GM18861 (cell line): ENCODE data around the gene CACNG7.
A peak's percentile ranks its signal among the peaks of the same experiment; 100 is the strongest.

ENCODE experiments used
- ATAC-seq: cut with Tn5 transposase; IDR thresholded peaks from one replicate; pipeline ENCODE4 v1.9.1; 2021; ENCODE audit not compliant: unreplicated experiment

Gene CACNG7

DNA sequence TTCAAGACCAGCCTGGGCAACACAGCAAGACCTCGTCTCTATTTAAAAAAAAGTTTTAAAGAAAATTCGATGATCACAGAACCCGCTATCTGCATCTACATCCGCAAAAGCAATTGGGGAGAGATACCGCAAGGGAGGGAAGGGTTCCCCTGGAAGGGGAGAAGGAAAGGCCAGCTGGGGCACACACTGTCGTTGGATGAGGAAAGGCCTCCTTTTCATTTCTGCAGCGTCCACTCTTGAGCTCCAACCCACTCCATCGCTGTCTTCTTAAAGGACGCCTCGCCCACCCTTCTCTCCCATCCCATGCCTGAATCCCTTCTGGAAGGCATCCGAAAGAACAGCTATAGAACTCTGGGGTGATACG lies 30.3 kb upstream of the CACNG7 start:
- ATAC-seq: no peak

DNA sequence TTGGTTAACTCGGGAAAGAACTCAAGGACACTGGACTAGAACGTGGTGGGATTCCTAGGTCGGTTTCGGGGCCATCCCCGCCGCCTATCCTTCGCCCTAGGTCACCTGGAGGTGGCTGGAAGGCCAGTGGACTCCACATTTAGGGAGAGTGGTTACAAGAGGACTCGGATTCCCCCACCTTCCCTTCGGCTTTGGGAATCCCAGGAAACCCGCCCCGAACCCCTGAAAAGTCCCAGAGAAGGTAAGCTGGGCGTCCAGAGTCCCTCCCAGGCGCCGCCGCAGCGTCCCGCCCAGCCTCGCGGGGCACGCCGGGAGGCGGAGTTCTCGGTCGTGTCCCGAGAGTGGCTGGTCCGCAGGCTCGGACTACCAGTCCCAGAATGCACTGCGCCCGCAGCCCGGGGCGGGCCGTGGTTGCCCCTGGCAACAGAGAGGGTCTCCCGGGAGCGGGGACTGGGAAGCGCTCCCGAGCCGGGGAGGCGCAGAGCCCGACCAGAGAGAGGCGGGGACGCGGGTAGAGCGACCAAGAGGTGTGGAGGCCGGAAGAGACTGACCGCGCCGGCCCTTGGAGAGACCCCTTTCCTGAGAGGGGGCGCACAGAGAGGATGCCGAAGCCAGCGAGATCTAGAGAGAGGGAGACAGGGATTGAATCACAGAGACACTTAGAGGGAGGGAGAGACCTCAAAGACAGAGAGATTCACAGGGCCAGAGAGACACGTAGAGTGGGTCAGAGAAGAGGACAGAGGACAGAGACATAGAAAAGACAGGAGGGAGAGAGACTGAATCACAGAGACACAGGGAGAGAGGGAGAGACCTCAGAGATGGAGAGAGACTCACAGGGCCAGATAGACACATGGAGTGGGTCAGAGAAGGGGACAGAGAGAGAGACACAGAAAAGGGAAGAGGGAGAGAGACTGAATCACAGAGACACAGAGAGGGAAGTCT lies 29.7 kb upstream of the CACNG7 start:
- ATAC-seq: peak; percentile 79

DNA sequence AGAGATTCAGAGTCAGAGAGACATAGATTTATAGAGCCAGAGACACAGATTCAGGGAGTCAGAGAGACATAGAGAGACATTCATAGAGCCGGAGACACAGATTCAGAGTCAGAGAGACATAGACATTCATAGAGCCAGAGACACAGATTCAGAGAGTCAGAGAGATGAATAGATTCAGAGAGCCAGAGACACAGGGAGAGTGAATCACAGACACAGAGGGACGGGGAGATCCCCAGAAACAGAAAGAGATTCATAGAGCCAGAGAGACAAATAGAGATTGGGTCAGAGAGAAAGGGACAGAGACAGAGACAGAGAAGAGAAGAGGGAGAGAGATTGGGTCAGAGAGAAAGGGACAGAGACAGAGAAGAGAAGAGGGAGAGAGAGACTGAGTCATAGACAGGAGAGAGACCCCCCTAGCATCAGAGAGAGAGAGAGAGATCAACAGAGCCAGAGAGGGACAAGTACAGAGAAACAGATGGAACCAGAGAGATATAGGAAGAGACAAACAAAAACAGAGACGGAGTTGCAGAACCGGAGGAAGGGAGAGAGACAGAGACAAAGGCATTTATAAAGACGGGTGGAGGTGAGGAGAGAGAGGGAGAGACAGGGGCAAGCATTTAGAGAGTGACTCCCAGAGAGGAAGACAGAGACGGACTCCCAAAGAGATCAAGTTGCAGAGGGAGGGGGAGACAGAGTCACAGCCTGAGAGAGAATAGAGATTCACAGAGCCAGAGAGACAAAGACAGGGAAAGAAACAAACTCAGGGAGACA lies 28.2 kb upstream of the CACNG7 start:
- no peak for ATAC-seq

DNA sequence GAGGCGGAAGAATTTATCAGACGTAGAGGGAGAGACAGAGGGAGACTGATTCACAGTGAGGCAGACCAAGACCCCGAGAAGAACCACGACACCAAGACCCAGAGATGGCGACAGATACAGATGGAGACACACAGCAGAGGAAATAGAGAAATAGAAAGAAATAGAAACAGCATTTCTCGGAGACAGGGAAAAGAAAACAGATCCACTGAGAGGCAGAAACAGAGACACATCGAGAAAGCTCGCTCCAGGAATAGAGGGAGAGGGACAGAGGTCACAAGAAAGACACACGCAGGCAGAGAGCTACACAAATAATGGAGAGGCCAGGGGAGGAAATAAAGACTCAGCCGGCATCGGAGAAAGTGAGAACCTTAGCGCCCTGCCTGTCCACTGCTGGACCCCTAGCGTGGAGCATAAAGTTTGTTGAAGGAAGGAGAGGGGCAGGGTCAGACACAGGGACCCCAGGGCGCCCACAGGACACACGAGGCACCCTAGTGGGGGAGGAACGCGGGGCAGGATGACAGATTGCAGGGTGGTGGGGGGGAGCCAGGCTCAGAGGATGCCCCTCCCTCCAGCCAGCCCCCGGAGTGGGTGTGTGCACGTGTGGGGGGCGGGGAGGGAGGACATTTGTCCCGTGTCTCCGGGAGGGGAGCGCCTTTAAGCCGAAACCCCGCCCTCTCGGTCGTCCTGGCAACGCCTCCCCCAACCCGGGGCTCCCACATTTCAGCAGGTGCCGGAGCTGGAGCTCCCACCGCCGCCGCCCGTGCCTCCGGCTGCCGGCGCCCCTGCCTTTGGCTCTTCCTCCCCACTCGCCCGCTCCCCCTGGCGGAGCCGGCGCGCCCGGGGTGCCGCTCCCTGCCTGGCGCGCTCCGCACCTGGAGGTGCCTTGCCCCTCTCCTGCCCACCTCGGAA lies 27.3 kb upstream of the CACNG7 start, which contains the start of gene PRKCG:
TSS of gene PRKCG (plus strand) at position 716 of the 909 bp plus-strand sequence. CDS start 298 bp downstream, outside the sequence.
- no peak for ATAC-seq

DNA sequence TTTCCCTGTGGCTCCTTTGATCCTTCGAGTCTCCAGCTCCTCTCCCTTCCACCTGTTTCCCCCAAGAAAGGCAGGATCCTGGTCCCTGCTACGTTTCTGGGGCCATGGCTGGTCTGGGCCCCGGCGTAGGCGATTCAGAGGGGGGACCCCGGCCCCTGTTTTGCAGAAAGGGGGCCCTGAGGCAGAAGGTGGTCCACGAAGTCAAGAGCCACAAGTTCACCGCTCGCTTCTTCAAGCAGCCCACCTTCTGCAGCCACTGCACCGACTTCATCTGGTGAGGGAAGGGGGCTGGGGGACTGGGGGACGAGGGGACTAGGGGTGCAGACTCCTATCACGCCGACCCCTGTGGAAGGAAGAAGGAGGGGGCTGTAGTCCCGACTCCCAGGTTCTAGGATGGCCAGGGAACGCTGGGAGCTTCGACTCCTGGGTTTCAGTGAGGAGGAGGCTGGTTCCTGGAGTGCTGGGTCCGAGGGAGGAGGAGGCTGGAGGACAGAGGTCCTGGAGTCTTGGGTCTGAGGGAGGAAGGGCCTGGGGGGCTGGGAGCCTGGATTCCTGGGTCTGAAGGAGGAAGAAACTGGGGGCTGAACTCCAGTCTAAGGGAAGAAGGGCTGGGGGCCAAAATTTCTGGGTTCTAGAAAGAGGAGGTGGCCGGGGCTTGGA lies 26.6 kb upstream of the CACNG7 start:
- ATAC-seq: no peak

DNA sequence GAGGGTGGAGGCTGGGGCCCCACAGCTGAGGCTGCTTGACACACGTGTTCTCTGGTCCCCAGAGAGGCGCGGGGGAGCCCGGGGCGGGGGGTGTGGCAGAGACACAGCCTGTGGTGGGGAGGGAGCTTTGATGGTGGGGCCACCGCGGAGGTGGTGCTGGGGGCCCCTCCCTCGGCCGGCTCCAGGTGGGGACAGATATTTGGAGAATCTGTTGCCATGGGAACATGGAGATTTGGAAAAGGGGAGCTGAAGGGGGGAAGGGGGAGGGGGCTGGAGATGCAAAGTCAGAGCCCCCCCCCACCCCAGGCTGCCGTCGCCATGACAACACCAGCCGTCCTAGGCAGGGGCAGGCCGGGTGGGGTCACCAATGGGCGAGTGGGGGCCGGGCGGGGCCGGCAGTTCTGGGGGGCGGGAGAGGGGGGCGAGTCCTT lies 25.8 kb upstream of the CACNG7 start:
- ATAC-seq: no peak

DNA sequence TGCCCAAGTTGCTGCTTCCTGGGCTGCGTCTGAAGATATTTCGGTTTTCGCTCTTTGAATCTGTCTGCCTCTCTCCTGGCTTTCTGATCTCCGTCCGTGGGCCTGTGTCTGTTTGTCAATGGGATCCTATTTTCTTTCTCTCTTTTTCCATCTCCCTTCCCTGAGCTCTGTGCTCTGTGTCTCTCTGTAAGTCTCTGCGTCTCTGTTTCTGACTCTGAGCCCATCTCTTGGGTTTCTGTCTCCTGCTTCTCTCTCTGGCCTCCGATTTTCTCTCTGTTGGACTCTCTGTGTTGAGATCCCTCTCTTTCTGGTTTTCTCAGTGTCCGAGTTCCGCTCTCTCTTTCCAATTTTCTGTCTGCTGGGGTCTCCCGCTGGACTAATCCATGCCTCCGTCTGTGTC lies 25.3 kb upstream of the CACNG7 start:
- ATAC-seq: no peak

DNA sequence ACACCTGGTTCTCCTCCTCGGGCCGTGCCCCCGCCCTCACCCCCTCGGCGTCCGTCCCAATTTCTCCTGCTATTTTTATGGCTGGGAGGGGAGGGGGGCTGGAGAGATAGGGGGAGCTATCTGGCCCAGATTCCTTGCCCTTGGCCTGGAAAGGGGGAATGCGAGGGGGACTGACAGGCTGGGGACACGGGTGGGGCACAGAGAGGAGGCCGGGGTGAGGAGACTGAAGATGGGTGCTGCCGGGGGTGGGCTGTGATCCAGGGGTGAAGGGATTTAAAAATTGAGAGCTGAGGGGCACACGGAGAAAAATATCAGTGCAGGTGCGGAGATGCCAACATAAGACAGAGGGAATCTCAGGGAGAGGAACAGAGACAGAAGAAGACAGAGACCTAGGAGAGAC lies 24.8 kb upstream of the CACNG7 start:
- ATAC-seq: no peak

DNA sequence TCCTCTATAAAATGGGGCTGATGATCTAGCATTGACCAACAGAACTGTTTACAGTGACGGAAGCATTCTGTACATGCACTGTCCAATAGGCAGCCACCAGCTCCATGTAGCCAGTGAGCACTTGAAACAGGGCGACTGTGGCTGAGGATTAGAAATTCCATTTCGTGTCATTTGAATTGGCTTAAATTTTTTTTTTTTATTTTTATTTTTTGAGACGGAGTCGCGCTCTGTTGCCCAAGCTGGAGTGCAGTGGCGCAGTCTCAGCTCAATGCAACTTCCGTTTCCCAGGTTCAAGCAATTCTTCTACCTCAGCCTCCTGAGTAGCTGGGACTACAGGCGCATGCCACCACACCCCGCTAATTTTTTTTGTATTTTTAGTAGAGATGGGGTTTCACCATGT lies 24.0 kb upstream of the CACNG7 start:
- no peak for ATAC-seq

DNA sequence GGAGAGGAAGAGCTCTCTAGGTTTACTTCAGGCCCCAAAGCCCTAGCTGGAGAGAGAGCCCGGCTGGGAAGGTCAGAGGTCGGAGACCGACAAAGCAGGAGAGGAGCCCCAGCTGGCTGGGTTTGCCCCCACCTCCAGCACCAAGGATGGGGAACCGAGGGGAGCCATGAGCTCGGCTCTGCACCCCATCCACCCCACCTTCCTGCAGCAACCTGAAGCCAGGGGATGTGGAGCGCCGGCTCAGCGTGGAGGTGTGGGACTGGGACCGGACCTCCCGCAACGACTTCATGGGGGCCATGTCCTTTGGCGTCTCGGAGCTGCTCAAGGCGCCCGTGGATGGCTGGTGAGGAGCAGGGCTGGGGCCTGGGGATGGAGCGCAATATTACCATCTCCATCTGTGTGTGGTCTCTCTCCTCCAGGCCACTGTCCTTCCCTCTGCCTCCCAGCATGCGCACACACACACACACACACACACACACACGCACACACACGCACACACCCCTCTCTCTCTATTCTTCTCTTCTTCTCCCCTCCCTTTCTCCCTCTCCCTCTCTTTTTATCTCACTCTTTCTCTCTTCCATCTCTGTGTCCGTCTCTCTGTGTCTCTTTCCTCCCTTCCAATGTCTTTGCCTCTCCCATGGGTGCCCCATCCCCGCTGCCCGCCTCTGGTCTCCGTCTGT lies 16.6 kb upstream of the CACNG7 start:
- ATAC-seq: no peak

DNA sequence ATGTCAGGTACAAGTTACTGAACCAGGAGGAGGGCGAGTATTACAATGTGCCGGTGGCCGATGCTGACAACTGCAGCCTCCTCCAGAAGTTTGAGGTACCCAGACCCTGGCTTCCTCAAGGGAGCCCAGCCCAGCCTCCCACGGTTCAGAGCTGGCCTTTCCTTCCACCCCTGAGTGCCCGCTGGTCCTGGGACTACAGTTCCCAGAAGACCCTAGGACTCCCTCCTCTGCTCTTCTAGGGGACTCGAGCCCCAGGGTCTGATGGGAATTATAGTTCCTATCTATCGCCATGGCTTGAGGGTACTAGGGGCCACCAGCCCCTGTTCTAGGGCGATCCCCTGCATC lies 16.1 kb upstream of the CACNG7 start:
- ATAC-seq: no peak

DNA sequence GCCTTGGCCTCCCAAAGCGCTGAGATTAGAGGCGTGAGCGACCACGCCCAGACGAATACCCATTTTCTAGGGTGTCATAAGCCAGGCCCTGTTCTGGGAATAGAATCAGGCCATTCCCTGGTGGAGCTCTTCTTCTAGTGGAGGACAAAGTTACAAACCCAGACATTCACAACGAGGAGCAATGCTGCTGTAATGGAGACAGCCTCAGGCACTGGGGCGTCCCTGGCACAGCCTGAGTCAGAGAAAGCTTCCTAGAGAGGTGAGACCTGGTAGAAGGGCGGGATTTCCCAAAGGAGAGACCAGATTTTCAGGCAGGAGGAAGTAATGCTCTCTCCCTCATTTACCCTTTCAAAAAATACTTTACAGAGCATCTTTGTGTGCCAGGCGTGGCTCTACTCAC lies 14.4 kb upstream of the CACNG7 start:
- ATAC-seq: no peak

DNA sequence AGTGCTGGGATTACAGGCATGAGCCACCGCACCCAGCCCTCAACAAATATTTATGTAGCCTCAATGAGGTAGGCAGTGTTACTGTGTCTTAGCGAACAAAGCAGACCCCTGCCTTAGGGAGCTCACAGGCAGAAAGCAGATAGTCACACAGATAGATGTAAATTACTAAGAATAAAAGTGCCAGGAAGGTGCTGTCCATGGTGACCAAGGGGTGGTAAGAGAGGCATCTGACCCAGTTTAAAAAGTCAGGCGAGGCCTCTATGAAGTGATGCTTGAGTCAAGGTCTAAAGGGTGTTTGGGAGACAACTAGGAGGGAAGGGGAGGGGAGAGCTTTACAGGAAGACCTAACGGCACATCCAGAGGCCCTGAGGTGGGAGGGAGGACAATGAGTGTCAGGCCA lies 12.4 kb upstream of the CACNG7 start:
- no peak for ATAC-seq

DNA sequence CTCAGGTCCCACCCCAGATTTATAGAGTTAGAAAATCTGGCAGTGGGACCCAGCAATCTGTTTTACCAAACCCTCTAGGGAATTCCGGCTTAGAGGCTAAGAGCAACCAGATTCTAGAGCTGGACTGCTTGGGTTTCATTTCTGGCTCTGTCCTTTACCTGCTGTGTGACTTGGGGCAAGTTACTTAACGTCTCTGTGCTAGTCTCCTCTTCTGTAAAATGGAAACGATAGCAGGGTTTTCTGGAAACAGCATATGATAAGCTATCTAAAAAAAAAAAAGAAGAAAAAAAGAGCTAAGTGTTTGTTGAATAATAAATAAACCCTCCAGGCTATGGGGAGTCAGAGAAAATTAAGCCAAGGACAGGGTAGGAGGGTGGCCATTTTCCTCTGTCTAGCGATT lies 11.6 kb upstream of the CACNG7 start:
- ATAC-seq: no peak

DNA sequence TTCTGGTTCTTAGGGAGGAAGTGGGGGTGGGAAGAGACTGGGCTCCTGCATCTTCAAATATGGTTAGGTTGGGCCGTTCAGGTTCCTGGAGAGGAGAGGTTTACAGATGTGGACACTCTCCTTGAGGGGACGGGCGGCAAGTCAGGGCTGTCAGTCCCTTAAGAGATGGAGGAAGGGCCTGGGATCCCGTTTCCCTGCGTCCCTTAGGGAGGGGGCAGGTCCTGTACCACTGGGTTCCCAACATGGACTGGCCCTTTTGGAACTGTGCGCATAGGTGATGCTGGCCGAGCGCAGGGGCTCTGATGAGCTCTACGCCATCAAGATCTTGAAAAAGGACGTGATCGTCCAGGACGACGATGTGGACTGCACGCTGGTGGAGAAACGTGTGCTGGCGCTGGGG lies 10.9 kb upstream of the CACNG7 start:
- ATAC-seq: no peak

DNA sequence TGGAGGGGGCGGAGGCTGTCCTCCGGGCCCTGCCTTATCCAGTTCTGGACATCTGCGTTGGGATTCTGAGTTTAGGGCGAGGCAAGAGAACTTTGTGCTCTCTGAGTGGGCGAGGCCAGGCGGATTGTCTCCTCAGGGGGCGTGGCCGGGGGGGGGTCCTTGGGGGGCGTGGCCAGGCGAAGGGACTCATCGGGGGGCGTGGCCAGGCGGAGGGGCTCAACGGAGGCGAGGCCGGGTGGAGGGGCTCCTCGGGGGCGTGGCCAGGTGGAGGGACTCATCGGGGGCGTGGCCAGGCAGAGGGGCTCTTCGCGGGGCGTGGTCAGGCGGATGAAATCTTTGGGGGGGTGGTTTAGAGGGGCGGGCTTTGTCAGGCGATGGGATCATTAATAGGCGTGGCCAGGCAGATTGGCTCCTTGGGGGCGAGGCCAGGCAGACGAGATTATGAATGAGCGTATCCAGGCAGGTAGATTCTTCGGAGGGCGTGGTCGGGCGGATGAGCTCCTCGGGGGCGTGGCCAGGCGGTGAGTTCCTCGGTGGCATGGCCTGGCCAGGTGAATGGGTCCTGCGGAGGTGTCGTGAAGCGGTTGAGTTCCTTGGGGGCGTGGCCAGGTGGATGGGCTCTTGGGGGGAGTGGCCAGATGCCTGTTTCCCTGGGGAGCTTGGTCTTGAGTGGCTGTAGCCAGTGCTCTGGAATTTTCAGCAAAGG lies 10.3 kb upstream of the CACNG7 start:
- ATAC-seq: no peak

DNA sequence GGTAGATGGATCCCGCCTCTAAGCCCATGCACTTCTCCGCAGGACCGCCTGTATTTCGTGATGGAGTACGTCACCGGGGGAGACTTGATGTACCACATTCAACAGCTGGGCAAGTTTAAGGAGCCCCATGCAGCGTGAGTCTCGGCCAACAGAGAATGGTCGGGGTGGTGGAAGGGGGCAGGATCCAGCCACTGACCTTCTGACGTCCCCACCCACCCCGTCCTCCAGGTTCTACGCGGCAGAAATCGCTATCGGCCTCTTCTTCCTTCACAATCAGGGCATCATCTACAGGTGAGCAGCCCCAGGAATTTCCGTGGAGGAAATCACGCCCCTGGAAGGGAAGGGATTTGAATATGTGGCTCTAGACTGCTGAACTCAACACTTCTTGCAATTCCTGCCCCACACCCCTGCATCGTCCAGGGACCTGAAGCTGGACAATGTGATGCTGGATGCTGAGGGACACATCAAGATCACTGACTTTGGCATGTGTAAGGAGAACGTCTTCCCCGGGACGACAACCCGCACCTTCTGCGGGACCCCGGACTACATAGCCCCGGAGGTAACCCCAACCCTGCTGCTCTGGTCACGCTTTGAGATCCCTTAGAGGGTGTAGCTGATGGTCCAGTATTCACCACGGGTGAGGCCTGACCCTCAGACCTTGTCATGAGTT lies 8.8 kb upstream of the CACNG7 start:
- ATAC-seq: no peak

DNA sequence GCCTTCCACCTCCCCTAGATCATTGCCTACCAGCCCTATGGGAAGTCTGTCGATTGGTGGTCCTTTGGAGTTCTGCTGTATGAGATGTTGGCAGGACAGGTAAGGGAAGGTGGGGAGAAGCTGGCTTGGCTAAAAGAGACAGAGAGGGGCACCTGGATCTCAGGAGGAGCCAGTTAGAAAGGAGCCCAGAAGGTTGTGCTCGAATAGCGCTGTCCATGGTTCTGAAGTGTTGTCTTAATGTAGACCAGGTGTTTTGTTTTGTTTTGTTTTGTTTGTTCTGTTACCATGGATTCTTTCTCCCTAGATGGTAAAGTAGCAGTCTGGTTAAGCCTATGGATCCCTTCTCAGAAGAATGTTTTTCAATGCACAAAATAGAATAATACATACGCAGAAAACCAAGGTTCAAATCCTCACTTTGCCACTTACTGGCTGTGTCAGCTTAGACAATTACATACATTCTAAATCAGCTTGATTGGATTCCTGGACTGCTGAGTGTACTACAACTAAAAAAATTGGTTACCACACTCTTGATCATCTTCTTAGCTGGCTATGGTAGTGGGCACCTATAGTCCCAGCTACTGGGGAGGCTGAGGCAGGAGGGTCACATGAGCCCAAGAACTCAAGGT lies 5.9 kb upstream of the CACNG7 start:
- ATAC-seq: no peak

DNA sequence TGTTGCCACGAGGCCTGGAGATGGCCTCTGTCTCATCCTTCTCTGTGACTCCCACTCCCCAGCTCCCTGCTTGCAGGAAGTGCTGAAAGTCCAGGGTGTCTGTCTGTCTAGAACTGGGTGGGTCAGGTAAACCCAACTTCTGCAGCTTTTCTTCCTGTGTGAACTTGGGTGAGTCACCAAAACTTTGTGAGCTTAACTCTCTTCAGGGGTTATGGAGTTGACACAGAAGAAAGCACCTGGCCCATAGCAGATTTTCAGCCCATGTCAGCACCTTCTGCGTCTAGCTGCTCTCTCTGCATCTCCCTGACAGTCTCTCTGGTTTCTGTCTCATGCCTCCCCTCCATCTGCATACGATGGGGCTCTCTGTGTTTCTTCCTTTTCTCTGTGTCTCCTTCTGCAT lies 4.2 kb upstream of the CACNG7 start:
- no peak for ATAC-seq
